Suprapubic skin (tissue), 4 donors: ENCODE data around the gene PITPNM3.

Source experiments
- CTCF ChIP-seq, 2 donors: fragments of 200-600 bp in 1 of 2; fragments of 450-650 bp in 1 of 2; sonication (generic) in 1 of 2; IDR thresholded peaks; one replicate each; pipeline ENCODE4 v1.5.1; 2016 to 2019; ENCODE audit warnings: antibody characterized with exemption in 2 of 2, mild to moderate bottlenecking in 1 of 2, moderate library complexity in 1 of 2
- EP300 ChIP-seq: sonication (generic); formaldehyde crosslinking; IDR thresholded peaks from one replicate; pipeline ENCODE4 v1.6.1; 2017; ENCODE audit warnings: antibody characterized with exemption
- POLR2A ChIP-seq, 2 donors: fragments of 450-650 bp; IDR thresholded peaks; one replicate each; pipeline ENCODE4 v1.6.1; 2017; ENCODE audit warnings: antibody characterized with exemption in 2 of 2, mild to moderate bottlenecking in 2 of 2, moderate library complexity in 2 of 2
- POLR2AphosphoS5 ChIP-seq, 3 donors: sonication (generic); formaldehyde crosslinking; IDR thresholded peaks; one replicate each; pipeline ENCODE4 v1.6.1; 2017; ENCODE audit warnings: antibody characterized with exemption in 3 of 3

DNA sequence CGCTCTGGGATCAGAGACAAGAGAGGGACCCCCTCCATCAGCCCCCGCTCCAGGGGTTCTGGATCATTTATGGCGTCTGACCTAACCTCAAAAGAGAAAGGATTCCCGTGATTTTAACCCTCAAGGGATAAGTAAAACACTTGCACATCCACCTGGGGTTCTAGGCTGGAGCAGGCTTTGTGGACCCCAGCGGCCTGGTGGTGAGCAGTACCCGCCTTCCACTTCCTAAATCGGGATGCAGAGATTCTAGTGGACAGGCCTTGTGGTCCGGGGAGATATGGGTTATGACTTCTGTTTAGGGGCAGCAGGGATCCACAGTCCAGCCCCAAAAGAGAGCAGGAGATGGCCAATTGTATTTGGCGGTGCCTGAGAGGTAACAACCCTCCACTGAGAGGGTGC is 684 bp upstream of the PITPNM3 start:
- no peak for TF ChIP-seq CTCF (IDR thresholded peaks at IDR 0.05)
- no peak for TF ChIP-seq POLR2A (IDR thresholded peaks at IDR 0.05)
- no peak for TF ChIP-seq POLR2AphosphoS5 (IDR thresholded peaks at IDR 0.05)
- TF ChIP-seq EP300 = no peak
